NCI-H345 (cell line): ENCODE results near the gene BHLHA15.
"Not testable (repeated sequence)": the region's sequence is repeated elsewhere in the genome, so short reads cannot be mapped to it uniquely, and the experiment has no call there.

Experiments used
- DNase-seq: peaks from one replicate; lab custom pipeline; 2025; lab: John Stamatoyannopoulos, UW

Gene BHLHA15

DNA sequence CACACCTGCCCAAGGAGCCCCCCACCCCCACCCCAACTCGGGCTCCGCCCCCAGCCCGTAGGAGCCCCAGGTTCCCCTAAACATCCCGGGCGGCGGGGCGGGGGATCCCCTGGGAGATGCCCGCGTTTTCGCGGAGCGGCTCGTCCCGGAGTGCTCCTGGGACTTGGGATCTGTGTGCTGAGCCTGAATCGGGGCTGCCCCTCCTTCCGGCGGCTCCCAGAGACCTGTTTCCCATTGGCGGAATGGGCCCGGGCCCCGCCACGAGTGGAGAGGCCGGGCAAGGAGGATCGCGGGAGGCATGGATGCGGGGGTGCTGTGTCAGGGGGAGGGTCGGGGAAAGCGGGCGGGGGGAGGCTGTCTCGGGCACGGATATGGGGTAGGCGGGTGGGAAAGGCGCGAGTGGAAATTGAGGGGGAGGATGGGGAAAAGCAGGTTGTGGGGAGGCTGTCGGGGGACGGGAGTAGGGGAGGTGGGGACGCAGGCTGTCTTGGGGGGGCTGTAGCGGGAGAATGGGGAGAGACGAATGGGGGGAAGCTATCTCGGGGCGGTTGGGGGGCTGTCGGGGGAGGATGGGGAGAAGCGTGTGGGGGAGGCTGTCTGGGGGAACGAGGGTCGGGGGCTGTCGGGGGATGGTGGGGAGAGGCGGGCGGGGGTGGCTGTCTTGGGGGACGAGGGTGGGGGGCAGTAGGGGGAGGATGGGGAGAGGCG is 572 bp upstream of the BHLHA15 start:
- DNase-seq: peak; percentile 68

DNA sequence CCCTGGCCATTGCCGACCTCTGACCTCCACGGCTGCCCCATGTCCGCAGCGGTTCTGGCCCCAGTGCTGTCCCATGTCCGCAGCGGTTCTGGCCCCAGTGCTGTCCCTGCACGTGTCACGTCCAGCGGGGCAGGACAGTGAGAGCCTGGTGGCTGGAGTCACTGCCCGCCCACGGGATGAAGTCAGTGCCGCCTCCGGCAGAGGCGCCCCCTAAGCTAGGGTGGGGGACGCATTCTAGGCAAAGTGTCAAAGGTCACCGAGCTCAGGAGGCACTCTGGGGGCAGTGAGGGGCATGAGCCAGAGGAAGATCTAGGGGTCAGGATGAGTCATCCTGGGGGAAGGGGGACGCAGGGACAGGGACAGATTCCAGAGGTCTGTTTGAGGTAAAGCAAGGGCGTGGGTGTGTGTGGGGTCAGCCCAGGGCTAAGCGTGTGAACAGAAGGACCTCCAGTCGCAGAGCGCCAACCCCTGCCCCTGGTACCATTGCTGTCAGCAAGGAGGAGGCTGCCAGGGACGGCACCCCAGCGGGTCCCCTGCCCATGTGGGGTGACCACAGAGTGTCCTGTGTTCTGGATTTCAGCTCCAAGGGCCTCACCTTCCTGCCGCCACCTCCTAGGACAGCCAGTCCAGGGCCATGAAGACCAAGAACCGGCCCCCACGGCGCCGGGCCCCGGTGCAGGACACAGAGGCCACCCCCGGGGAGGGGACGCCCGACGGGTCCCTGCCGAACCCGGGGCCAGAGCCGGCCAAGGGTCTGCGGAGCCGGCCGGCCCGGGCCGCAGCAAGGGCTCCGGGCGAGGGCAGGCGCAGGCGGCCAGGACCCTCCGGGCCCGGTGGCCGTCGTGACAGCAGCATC is 665 bp downstream of the BHLHA15 start:
- no peak for DNase-seq

DNA sequence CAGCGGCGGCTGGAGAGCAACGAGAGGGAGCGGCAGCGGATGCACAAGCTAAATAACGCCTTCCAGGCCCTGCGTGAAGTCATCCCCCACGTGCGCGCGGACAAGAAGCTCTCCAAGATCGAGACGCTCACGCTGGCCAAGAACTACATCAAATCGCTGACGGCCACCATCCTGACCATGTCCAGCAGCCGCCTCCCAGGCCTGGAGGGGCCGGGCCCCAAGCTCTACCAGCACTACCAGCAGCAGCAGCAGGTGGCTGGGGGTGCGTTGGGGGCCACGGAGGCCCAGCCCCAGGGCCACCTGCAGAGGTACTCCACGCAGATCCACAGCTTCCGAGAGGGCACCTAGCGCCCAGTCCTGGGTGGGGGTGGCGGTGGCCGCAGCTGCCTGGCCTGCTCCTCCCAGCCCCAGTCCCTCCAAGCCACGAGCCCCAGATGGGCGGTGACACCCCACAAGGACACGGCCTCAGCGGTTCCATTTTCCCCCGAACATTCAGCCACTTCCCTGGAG is 1.3 kb downstream of the BHLHA15 start:
- no peak for DNase-seq

DNA sequence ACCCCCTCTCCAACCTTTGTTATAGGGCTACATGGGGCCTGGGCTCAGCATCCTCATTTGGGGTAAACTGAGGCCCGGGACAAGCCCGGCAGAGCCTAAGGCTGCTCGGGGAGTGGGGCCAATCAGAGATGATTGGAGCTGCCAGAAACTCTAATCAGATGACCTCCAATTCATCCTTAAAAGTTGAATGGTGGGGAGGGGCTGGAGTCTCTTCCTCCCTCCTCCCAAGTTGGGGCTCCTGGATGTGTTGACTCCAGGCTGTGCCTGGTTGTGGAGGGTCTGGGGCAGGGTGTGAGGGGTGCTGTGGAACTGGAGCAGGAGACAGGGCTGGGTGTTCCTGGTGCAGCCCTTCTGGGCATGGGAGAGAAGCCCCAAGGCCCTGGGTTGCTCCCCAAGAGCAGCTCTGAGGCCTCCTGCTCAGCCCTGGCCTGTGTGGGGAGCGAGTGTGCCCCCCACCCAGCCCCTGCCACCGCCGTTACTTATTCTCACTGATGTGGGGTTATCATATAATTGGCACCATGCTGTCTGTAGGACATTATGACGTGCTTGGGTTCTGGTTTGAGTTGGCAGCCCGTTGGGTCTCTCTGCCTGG is 2.2 kb downstream of the BHLHA15 start:
- DNase-seq: no peak

DNA sequence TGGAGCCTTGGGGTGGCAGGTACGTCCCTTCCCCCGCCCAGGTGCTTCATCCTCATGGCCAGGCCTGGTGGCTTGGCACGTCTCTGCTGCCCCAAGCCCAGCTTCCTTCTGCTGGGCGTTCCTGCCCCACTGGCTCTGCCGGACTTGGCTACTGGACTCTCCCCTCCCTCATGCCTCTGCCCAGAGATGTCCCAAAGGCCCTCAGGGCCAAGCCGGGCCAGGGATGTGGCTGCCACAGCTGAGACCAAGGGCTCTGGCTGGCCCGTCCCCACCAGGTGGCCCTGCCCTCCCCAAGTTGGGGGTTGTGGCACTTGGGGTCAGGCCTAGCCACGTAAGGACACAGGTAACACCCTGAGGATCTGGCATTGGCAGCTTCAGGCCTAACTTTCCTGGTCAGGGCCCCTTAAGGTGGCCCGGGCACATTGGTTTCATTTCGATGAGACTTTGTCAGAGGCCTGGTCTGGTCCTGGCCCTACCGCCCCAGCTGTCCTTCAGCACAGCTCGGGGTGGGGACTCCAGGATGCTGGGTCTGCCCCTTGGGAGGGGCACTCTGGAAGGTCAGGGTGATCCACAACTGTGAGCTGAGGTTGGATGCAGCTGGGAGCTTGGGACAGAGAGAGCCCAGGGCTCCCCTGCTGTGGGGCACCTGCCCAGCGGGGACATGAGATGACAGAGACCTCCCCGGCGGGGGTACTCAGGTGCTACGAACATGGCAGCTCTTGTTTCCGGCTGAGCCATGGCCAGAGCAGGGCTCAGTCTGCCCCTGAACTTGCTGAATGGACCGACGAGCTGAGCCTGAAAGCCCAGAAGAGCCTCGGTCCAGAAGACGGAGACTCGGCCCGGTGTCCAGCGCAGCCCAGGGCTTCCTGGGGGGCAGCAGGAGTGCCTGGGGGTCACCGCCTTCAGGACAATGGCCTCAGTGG is 2.9 kb downstream of the BHLHA15 start:
- no peak for DNase-seq

DNA sequence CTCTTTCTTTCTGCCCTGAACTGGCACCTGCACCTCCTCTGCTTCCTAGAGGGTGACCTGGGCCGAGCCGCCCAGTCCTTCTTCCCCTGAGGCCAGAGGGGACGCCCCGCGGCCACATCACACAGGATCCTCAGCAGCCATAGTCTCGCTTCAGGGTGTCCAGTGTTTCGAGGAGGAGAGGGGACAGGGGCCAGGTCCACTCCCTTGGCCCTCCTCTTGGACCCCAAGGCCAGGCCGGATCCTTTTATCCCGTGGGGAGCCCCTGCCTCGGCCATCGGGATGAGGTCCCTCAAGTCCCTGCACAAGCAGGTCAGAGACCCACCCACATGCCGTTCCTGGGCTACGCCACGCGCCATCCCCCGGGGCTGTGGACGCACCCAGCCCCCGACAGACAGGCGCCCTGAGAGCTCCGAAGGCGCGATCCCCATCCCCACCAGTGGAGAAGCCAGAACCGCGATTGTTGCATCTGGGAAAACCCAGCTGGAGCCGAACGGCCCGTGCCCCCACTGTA is 3.6 kb downstream of the BHLHA15 start:
- no peak for DNase-seq

DNA sequence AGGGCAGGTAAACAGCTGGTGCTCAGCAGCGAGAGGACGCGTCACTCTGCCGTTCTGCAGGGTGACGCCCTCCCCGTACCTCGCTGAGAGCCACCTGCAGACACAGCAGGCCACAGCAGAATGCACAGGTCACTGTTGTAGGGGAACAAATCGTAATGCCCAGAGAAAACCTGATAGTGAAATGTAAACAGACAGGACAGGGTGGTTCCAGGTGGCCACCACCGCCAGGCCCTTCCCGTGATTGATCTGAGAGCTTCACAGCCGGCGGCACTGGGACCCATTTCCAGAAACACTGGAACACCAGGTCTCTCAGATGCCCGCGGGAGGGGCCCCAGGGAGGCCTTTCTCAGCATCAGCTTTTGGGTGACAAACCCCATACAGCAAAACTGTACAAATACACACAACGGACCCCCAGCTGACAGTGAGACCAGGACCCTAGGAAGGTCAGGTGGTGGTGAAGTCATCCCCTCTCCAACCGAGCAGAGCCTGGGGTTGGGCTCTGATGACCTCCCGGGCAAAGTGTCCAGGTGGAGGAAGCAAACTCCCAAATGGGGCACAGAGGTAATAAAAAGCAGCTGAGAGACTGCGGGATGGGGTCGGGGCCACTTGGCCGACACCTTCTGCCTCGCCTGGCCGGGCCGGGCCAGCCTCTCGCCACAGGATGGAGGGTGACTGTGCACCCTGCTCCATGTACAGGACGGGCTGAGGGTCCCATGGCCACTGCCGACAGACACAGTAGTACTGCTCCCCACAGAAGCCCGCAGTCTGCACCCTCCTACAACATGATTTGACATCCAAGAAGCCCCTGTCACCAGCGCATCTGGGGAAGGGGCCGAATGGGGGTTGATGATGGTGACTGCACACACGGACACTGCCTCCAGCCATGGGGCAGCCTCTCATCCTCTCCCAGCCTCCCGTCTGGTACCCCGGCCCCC is 4.6 kb downstream of the BHLHA15 start:
- DNase-seq: peak; percentile 29

DNA sequence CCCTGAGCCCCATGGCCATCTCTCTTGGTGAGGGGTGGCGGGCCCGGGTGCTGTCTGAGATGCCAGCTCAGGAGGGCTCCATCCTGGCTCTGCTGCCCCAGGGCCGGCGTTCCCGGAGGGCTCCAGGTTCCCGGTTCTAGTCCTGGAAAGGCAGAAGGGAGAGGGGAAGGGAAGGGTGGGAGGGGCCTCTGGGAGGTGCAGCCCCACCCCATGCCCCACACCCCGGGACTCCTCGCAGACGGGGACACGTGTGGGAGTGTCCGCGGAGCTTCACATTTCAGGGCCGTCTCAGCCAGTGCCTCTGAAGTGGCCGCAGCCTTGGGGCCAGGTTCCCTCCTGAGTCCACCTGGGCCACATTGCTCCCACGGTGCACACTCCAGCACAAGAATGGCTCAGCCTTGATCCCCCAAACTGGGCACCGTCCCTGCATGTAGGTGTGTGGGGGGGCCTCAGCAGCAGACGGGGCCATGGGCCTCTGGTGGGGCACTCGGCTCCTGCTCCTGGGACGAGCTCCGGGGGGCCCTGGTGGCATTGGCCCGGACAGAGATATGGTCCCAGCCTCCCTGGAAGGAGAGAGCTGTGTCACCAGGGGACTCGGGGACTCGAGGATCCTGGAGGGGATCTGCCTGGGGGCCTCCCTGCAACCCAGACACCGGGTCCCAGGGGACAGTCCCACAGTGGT is 5.8 kb downstream of the BHLHA15 start:
- DNase-seq: no peak

DNA sequence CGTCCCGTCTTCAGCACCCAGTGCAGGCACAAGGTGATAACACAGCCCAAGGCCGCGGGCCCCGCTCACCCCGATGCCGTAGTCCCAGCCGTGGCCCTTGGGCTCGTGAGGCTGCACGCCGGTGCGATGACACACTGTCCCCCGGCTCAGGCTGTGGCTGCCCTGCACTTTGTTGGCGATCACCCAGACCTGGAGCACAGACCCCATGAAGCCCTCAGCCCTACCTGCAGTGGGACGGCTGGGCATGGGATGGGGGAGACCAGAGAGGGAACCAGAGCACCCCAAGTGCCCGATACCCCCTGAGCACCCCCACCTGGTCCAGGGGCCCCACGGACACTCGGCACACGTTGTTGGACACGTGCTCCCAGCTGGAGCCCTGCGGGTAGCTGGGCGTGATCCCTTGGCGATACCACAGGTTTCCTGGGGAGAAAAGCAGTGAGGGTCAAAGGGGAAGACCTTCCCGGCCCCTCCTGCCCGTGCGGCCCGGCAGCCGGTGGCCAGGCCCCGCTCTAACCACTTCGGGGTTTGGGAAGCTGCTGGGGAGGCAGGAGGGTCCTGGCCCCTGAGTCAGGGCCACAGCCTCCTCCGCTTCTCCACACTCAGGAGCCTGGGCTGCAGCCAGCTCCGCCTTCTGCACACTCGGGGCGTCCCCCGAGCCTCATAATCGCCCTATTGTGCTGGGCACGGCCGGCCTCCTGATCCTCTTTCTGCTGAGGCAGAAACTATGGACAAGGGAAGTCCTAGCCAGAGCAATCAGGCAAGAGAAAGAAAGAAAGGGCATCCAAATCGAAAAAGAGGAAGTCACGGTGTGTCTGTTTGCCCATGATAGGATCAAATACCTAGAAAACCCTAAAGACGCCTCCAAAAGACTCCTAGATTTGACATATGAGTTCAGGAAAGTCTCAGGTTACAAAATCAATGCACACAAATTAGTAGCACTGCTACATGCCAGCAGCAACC is 6.7 kb downstream of the BHLHA15 start:
- DNase-seq: no peak

DNA sequence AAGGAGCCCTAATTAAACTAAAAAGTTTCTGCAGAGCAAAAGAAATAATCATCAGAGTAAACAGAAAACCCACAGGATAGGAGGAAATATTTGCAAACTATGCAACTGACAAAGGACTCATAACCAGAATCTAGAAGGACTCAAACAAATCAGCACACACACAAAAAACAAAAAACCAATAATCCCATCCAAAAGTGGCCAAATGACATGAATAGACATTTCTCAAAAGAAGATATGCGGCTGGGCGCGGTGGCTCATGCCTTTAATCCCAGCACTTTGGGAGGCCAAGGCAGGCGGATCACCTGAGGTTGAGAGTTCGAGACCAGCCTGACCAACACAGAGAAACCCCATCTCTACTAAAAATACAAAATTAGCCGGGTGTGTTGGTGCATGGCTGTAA is 8.1 kb downstream of the BHLHA15 start:
- DNase-seq: not testable (repeated sequence)

DNA sequence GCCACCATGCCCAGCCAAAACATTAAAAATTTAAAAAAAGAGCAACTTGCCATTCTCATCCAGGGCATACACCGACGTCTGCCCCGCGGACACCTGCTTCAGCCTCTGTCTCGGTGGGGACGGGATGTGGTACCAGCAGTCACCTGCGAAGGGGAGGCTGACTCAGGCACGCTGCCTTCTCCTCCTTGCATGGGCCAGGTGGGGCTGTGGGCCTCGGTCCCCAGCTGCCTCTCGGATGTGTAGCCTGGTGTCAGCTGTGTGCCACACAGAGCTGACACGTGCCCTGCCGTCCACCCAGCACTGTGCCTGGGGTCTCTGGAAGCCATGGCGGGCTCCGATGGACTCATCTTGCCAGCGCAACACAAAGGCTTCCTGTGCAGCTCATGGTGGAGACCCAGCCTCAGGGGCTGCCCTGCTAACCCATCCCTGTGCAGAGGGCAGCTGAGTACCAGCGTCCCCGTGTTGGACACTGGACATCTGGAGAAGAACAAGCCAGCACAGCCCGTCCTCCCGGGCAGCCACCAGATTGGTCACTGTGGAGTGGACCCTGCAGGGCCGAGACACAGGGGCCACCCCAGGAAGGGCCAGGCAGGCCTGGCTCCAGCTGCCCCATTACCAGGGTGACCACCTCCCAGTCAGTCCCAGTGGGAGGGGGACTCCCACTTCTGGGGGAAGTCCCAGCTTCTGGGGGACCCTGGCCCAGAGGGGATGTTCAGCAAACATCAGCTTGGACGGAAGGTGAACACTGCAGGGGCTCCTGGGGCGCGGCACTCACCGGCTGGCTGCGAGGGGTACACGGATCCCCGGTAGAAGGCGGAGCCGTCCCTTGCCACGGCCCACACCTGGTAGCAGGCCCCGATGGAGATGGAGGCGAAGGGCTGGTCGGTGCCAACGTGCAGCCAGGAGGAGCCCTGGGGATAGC is 10.6 kb downstream of the BHLHA15 start:
- DNase-seq: no peak

DNA sequence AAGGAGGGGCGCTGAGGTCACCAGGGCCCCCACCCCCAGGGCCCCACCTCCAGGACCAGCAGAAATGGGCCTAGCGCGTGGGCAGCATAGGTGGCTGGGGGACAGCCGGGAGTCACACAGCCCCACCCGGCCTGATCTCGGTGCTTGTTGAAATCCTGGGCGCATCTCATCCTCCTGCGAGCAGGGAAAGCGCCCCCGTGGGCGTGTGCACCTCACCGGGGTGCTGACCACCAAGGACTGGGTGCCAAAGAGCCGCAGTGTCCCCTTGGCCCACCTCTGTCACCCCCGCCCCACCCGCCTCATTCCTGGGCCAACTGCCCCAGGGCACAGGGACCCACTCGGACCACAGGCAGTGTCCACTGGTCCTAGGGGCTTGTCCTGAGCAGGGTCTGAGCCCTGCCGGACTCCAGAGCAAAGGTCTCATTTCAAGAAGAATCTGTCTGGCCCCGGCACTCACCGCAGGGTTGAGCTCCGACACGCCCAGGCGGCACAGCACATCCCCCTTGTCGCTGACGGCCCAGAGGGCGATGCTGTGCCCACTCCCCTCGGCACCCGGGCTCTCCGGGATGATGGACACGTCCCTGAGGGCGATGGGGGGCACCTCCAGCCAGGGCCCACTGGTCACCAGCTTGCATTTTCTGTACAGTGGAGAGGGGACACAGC is 11.4 kb downstream of the BHLHA15 start:
- no peak for DNase-seq

DNA sequence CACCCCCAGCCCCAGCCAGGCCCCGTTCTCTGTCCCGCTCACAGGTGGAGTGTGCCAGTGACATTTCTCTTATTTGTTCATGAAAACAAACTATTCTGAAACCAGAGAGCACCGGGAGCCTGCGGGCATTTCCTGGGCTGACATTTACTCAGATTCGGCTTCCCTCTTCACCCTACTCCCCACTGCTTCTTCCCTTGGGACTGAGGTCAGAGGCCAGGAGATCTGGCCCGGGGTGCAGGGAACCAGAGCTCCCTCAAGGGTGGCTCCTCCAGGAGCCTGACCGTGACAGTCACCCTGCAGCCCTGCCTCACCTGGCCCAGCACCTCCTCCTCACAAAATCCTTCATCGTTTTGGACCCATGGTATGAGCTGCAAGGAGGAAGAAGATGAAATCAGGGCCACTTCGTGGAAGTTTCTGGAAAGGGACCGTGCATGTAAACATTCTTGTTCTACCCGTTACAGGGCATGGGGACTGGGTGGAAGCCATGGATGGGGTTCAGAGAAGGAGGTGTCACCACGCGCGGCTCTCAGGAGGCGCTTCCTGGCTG is 12.2 kb downstream of the BHLHA15 start:
- no peak for DNase-seq

DNA sequence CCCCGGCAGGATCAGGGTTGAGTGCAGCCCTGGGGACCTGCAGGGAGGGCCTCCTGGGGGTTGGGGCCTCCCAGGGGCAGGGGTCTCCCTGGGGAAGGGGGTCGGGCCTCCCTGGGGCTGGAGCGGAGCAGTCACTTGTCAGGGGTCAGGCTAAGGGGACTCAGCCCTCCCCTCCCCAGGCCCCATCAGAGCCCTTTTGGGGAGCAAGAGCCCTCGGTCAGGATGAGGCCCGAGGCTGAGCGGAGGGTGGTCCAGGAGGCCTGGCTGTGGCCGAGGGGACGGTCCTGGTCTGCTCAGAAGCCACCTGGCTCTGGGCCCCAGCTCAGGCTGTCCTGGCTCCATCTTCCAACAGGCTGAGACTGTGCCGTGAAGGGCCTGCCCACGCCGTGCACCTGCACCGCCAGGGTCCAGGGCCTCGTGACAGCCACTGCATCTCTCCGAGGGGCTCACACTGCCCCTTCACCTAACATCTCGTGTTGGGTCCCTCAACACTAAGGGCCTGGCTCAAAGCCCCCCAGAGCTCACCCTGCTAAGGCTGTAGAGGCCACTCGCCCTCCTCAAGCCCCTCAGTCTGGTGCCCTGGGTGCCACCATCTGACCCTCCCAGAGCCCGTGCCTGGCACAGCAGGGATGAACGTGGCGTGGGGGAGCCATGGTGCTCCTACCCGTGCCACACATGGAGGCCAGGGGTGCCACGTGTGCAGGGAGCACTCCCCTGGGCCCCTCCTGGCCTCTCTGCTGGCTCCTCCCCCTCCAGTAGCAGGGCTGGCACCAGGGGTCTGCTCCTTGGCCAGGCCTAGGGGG is 12.9 kb downstream of the BHLHA15 start:
- no peak for DNase-seq

DNA sequence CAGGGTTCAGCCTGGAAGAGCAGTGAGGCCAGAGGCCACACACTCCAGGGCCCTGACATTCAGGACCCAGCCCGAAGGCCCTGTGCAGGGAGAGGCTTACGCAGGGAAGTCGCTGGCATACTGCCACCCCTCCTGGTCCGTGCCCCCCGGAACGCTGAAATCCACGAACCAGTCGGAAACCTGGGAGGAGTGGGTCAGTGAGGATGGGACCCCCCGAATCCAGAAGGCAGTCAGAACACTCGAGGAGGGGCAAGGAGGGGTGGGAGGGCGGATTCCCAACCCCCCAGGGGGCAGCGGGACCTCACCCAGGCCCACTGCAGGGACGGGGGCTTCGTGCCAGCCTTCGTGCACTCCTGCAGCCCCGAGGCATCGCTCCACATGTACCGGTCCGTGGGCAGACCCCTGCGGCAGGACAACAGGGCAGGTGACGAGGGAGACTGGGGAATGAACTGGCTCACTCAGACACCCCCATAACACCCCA is 13.5 kb downstream of the BHLHA15 start:
- no peak for DNase-seq
